Transverse colon (tissue), 4 donors: Measurements from ENCODE around the gene PPID.

Experiments used
- CTCF ChIP-seq, 5 experiments: fragments of 200-600 bp in 3 of 5; fragments of 450-650 bp in 2 of 5; sonication (generic) in 3 of 5; IDR thresholded peaks; 1 replicate in 2 of 5; 2 replicates in 3 of 5; pipeline ENCODE4 v1.5.1; 2016 to 2017; ENCODE audit warnings: antibody characterized with exemption in 5 of 5, inconsistent platforms in 3 of 5, mild to moderate bottlenecking in 2 of 5, moderate library complexity in 1 of 5
- EP300 ChIP-seq: sonication (generic); formaldehyde crosslinking; IDR thresholded peaks from one replicate; pipeline ENCODE4 v1.6.1; 2017; ENCODE audit warnings: antibody characterized with exemption, low read depth
- POLR2A ChIP-seq: fragments of 450-650 bp; IDR thresholded peaks from one replicate; pipeline ENCODE4 v1.6.1; 2016; ENCODE audit warnings: antibody characterized with exemption, mild to moderate bottlenecking, moderate library complexity
- POLR2AphosphoS5 ChIP-seq, 3 donors: sonication (generic); formaldehyde crosslinking; IDR thresholded peaks; one replicate each; pipeline ENCODE4 v1.6.1; 2016; ENCODE audit warnings: antibody characterized with exemption in 3 of 3

GRCh38 chr4:158715802-158716201 lies 7.4 kb downstream of the PPID start:
- TF ChIP-seq CTCF (IDR thresholded peaks at IDR 0.05) = no peak
- TF ChIP-seq EP300 = no peak
- no peak for TF ChIP-seq POLR2AphosphoS5 (IDR thresholded peaks at IDR 0.05)
- TF ChIP-seq POLR2A = no peak
